Prostate gland (tissue), 2 donors: Measurements from ENCODE around the gene ABL2. TPM values are rescaled to one million over a fixed set of nuclear protein-coding genes. Genes with fewer than 3 reads are reported as not detected.
"Not testable (repeated sequence)": the region's sequence is repeated elsewhere in the genome, so short reads cannot be mapped to it uniquely, and the experiment has no call there.

Source experiments
- DNase-seq: peaks from one replicate; pipeline ENCODE4 v3.0.0-alpha.2; 2019; ENCODE audit warnings: low spot score
- H3K27ac ChIP-seq, 2 donors: fragments of 200-600 bp; sonication (generic); 2 replicates each; pipeline ENCODE4 v1.5.1; 2017 to 2019
- H3K27me3 ChIP-seq: fragments of 200-600 bp; sonication (generic); replicated peaks from 2 replicates; pipeline ENCODE4 v1.5.1; 2019; ENCODE audit not compliant: insufficient read depth
- H3K36me3 ChIP-seq, 2 donors: fragments of 200-600 bp; sonication (generic); 1 replicate in 1 of 2; 2 replicates in 1 of 2; pipeline versions ENCODE4 v1.5.1 to v1.8.1; 2017 to 2019
- H3K4me1 ChIP-seq: fragments of 200-600 bp; sonication (generic); replicated peaks from 2 replicates; pipeline ENCODE4 v1.5.1; 2019
- H3K4me3 ChIP-seq, 2 donors: fragments of 200-600 bp; sonication (generic); 2 replicates each; pipeline ENCODE4 v1.5.1; 2017 to 2019
- H3K9me3 ChIP-seq: fragments of 200-600 bp; sonication (generic); 2 replicates; pipeline ENCODE4 v1.5.1; 2017
- POLR2A ChIP-seq: fragments of 450-650 bp; IDR thresholded peaks from one replicate; pipeline ENCODE4 v1.6.1; 2016; ENCODE audit warnings: antibody characterized with exemption, mild to moderate bottlenecking
- POLR2AphosphoS5 ChIP-seq: sonication (generic); formaldehyde crosslinking; IDR thresholded peaks from one replicate; pipeline ENCODE4 v1.6.1; 2017; ENCODE audit warnings: antibody characterized with exemption
- WGBS: methylation state at CpG from one replicate; pipeline ENCODE4 v1.1.5; 2018; 5-methylcytosine and 5-hydroxymethylcytosine counted together
- intact Hi-C: fragments of 100-400 bp; cut with DNase I; formaldehyde crosslinking; loops from one replicate; pipeline ENCODE4 v1.14.2; 2022
- total RNA-seq, 2 donors: library from RNA; depleted of rRNA; stranded (reverse); fragments of >200 nt; gene quantifications; one replicate each; pipeline ENCODE4 v1.1.0, GENCODE V29; 2016
- TF ChIP-seq, protein P1 (sequence below), 4 experiments: fragments of 200-600 bp in 2 of 4; fragments of 450-650 bp in 2 of 4; sonication (generic) in 2 of 4; IDR thresholded peaks; 1 replicate in 3 of 4; 2 replicates in 1 of 4; pipeline ENCODE4 v1.5.1; 2016 to 2019; ENCODE audit warnings: antibody characterized with exemption in 4 of 4, mild to moderate bottlenecking in 2 of 4, moderate library complexity in 2 of 4

Gene ABL2
- total RNA-seq, 2 donors from 2014 or later = 12.1 to 18.4 TPM

DNA sequence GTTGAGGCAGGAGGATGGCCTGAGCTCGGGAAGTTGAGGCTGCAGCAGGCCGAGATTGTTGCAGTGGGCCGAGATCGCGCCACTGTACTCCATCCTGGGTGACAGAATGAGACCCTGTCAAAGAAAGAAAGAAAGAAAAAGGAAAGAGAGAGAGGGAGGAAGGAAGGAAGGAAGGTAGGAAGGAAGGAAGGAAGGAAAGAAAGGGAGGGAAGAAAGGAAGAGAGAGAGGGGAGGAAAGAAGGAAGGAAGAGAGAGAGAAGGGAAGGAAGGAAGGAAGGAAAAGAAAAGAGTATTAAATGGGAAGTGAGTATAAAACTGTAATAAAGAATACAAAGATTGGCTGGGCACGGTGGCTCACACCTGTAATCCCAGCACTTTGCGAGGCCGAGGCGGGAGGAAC is 18.4 kb upstream of the ABL2 start:
- Histone ChIP-seq H3K4me3 (no peak overlapping the region), H3K9me3 (no peaks in the 10 kb centered on the region), H3K36me3 (no peaks in the 10 kb centered on the region), H3K27ac (no peak overlapping the region), H3K27me3 (no peaks in the 10 kb centered on the region), H3K4me1 (no peaks in the 10 kb centered on the region)
- intact Hi-C loops = no loop called here
- WGBS = 84% methylated on average over 9 of the region's 9 CpGs
- TF ChIP-seq, protein P1, sequence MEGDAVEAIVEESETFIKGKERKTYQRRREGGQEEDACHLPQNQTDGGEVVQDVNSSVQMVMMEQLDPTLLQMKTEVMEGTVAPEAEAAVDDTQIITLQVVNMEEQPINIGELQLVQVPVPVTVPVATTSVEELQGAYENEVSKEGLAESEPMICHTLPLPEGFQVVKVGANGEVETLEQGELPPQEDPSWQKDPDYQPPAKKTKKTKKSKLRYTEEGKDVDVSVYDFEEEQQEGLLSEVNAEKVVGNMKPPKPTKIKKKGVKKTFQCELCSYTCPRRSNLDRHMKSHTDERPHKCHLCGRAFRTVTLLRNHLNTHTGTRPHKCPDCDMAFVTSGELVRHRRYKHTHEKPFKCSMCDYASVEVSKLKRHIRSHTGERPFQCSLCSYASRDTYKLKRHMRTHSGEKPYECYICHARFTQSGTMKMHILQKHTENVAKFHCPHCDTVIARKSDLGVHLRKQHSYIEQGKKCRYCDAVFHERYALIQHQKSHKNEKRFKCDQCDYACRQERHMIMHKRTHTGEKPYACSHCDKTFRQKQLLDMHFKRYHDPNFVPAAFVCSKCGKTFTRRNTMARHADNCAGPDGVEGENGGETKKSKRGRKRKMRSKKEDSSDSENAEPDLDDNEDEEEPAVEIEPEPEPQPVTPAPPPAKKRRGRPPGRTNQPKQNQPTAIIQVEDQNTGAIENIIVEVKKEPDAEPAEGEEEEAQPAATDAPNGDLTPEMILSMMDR (IDR thresholded peaks at IDR 0.05) = no peak
- TF ChIP-seq POLR2A = no peak
- no peak for TF ChIP-seq POLR2AphosphoS5
- DNase-seq = no peak

DNA sequence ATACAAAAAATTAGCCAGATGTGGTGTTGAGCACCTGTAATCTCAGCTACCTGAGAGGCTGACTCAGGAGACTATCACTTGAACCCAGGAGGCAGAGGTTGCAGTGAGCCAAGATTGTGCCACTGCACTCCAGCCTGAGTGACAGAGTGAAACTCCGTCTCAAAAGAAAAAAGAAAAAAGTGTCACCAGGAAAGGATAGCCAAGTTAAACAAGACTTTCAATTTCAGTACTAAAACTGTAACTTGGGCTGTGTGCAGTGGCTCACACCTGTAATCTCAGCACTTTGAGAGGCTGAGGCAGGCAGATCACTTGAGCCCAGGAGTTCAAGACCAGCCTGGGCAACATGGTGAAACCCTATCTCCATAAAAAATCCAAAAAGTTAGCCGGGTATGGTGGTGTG is 15.9 kb upstream of the ABL2 start:
- intact Hi-C loops, H3K27ac ChIP-seq, H3K9me3 ChIP-seq, H3K36me3 ChIP-seq, DNase-seq, H3K4me3 ChIP-seq, H3K4me1 ChIP-seq, H3K27me3 ChIP-seq: not testable (repeated sequence)
- 74% methylated on average over 2 of the region's 2 CpGs for WGBS

DNA sequence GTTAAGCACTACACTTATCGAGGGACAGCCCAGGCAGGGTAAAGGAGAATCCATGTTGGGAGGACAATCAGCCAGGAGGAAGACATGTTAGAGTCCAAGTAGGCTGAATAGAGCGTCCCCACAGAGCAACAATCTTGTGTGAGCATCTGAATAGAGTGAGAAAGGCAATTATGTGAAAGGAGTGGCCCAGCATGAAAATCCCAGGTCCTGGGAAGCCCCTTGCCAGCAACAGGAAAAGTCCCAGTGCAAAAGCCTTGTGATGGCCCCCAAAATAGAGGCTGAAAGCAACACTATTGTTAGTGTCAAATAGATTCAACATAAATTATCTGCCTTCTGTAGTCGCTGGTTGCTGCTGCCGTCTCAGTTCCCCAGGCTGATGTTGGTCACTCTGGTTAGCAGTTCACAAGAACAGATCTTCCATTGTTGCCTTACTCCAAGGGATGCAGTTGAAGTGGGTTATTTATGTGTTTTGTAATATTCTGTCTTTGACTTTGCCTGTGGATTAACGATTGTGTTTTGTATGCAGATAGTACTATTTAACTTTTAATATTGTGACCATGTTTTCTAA is 12.1 kb upstream of the ABL2 start:
- 68% methylated on average over 5 of the region's 5 CpGs for WGBS
- Histone ChIP-seq H3K36me3 (no peaks in the 10 kb centered on the region), H3K27ac (no peak overlapping the region), H3K4me3 (no peak overlapping the region), H3K4me1 (no peaks in the 10 kb centered on the region), H3K9me3 (no peaks in the 10 kb centered on the region), H3K27me3 (no peaks in the 10 kb centered on the region)
- intact Hi-C loops = no loop called here
- DNase-seq = no peak
- TF ChIP-seq, protein P1 (IDR thresholded peaks at IDR 0.05) = no peak
- no peak for TF ChIP-seq POLR2A
- TF ChIP-seq POLR2AphosphoS5 = no peak

DNA sequence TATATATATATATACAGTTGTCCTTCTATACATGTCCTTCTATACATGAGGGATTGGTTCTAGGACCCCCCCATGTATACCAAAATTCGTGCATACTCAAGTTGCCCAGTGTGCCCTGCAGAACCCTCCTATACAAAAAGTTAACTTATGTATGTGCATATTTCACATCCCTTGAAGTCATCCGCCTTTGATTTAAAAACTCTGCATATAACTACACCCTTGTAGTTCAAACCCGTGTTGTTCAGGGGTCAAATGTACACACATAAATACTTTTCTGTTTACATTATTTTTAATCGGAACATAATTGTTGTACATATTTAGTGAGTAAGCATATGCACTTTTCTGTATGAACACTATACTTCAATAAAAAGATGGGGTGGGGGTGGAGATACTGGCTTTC is 7.7 kb upstream of the ABL2 start:
- no peaks in the 10 kb centered on the region for H3K27me3 ChIP-seq
- no peaks in the 10 kb centered on the region for H3K9me3 ChIP-seq
- TF ChIP-seq, protein P1 (IDR thresholded peaks at IDR 0.05) = no peak
- TF ChIP-seq POLR2AphosphoS5 (no peak), POLR2A (no peak)
- no peaks in the 10 kb centered on the region for H3K36me3 ChIP-seq
- no peak for DNase-seq
- H3K4me1 ChIP-seq = no peaks in the 10 kb centered on the region
- intact Hi-C loops = no loop called here
- H3K4me3 ChIP-seq = no peak overlapping the region
- WGBS = 65% methylated on average over 4 of the region's 4 CpGs
- no peak overlapping the region for H3K27ac ChIP-seq

DNA sequence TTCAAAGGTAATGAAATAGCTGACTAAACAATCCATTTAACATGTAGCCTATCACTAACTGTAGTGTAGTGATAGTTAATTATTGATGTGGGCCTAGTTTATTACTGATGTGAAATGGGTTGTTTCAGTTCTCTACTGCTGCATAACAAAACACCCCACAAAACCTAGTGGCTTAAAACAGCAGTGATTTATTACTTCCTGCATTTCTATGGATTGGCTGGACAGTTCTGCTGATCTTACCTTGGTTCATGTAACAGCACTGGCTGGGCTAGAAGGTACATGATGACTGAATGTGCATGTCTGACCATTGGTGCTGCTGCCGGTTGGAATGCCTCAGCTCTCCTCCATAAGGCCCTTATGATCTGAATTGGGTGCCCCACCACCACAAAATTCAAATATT is 5.4 kb upstream of the ABL2 start:
- 85% methylated on average over 1 of the region's 1 CpG for WGBS
- Histone ChIP-seq H3K27me3 (no peaks in the 10 kb centered on the region), H3K9me3 (no peaks in the 10 kb centered on the region), H3K4me1 (no peaks in the 10 kb centered on the region), H3K36me3 (no peaks in the 10 kb centered on the region), H3K4me3 (no peak overlapping the region), H3K27ac (no peak overlapping the region)
- TF ChIP-seq, protein P1 (IDR thresholded peaks at IDR 0.05) = no peak
- no peak for TF ChIP-seq POLR2AphosphoS5
- TF ChIP-seq POLR2A = no peak
- intact Hi-C loops = no loop called here
- DNase-seq = no peak
